Activated T-helper 9 cell treated with anti-CD3 and anti-CD28 coated beads, Interleukin-2, amount 50 U/mL, for 16 hours (primary cell): ENCODE measurements around the gene UGT2A2.

ENCODE experiments used
- DNase-seq: peaks from one replicate; pipeline ENCODE4 v3.0.0-alpha.2; 2020; ENCODE audit warnings: low read depth

UGT2A2 gene

DNA sequence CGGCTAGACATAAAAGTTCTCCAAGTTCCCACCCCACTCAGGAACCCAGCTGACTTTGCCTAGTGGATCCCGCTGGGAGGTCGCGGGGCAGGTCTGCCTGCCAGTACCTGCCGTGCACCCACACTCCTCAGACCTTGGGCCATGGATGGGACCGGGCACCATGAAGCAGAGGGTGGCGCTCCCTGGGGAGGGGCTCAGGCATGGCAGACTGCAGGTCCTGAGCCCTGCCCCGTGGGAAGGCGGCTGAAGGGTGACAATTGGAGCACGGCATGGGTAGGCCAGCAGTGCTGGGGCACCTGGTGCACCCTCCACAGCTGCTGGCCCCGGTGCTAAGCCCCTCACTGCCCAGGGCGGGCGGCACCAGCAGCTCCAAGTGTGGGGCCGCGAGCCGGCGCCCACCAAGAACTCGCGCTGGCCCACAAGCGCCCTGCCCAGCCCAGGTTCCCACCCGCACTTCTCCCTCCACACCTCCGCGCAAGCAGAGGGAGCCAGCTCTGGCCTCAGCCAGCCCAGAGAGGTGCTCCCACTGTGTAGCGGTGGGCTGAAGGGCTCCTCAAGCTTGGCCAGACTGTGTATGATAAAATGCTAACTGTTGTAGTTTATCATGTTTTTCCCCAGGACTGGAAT is 63.1 kb downstream of the UGT2A2 start:
- DNase-seq, result no peak

DNA sequence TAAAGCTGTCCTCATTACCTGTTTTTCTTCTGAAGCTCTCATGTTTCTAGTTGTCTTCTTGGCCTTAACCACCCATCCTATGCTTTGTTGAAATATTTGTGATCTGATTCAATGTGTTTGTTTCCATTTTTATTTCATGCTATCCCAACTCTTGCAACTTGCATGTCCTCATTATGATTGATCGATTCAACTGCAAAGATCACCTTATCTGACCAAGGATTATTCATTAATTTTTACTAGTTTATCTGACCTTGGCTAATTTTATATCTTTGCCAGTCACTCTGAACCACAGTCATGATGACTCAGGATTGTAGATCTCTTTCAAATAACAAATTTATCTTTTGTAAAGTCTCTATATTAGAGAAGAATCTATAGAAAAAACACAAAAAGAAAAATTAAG is 70.7 kb downstream of the UGT2A2 start:
- no peak for DNase-seq

DNA sequence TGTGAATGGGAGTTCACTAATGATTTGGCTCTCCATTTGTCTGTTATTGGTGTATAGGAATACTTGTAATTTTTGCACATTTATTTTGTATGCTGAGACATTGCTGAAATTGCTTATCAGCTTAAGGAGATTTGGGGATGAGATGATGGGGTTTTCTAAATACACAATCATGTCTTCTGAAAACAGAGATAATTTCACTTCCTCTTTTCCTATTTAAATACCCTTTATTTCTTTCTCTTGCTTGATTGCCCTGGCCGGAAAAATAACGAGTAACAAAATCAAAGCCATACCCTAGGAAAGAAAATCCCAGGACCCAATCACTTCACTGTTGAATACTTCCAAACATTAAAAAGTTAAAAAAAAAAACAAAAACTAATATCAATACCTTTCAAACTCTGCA is 76.0 kb downstream of the UGT2A2 start:
- DNase-seq, result no peak

DNA sequence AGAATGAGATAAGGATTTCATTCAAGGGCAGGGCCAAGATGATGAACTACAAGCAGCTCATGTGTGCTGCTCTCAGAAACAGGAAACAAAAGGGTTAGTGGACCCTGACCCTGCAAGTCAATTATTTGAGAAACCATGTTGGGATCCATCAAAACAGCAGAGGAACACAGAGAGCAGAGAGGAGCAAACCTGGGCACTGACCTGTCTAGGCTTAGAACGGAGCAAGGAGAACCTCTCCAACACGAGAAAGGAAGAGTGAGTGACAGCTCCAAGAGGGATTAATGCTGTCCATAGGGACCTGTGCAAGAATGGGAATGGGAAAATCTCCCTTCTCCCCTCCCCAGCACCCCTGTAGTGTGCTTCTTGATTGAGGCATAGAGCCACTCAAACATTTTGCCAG is 89.8 kb downstream of the UGT2A2 start:
- DNase-seq, result no peak

DNA sequence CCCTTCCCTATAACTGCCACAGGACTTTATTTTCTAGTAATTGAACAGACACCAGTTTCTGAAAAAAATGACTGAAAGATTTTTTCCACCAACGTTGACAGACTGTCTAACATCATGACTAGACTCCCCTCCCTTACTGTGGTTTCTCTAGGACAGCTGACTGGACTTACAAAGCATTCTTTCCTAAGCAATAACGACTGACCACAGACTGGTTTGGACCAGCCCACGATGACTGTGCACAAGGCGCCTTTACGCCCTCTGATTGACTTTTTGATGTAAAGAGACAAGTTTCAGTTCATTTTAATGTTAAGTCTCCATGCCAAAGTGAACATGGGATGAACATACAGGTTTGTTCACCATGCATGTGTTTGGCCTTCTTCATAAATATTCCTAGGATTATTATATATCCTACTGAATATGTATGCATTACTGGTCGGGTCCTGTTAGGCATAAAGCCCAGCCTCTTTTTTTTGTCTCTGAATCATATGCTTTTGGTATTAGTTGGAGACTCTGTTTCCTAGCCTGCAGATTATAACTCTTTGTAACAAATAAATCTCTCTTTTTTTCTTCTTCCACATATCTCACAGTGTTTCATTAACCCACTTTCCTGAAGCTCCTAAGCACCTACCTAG is 93.2 kb downstream of the UGT2A2 start:
- no peak for DNase-seq
